ENCODE data around the gene SPOCD1.
A peak's percentile ranks its signal among the peaks of the same experiment; 100 is the strongest.

Gene SPOCD1

DNA sequence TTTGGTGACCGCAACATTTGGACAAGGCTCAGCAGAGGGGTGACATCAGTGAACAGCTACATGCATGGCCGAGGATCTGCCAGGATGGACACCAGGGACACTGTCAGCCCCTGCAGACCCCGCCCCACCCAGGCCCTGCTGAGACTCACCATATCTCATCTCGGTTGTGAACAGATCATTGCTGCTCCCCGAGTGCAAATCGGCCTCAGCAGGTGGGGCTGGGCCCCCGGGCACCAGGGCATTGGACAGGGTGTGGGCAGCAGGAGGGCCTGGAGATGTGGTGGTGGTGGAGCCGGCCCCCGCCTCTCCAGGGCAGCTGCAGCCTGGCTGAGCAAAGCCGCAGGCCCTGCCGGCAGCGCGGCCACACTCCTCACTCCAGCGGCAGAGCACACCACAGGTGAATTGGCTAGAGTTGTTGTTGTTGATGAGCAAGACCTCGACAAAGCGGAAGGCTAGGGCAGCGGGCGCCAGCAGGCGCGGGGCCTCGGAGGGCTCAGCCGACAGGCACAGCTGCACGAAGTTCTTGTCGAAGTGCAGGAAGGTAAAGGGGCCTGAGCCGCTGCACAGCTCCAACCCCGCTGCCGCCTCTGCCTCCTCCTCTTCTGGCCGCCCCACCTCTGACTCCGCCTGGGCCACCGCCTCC, 59.9 kb downstream of the SPOCD1 start:
- no peak for DNase-seq (ENCODE audit: low read depth)

DNA sequence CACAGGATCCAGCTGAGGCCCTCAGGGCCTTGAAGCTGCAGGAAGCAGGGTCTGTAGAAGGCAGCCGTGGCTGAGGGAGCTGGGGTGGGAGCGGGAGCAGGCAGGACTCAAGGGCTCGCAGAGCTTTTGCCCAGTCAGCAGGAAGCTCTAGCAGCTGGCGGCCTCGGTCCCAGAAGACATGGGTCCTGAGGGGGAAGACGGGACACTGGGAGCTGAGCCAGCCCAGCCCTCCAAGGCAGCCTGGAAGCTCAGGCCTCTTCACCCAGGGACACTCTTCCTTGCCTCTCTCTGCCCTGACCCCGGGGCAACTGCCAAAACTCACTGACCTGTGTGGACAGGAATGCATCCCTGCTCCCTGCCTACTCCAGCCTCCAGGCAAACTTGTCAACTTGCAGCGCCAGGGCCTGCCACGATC, 60.6 kb downstream of the SPOCD1 start:
- peak; percentile 26 for DNase-seq (ENCODE audit: low read depth)

DNA sequence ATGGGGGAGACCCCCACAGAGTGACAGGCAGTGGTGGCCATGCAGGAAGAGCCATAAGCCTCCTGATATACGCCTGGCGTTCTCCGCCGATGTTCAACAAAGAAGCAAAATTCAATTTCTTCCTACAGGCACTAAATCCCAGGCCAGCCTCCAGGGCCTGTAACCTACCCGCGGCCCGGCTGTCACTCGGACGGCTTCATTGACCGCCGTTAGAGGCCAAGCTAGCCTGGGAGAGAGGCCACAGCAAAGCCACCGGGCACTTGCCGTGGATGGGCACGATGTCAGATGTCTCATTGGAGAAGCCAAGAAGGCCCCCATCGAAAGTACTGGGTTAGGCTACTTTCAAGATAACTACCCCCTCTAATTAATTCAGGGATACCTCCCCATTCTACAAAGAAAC, 61.4 kb downstream of the SPOCD1 start:
- DNase-seq (ENCODE audit: low read depth) = no peak

DNA sequence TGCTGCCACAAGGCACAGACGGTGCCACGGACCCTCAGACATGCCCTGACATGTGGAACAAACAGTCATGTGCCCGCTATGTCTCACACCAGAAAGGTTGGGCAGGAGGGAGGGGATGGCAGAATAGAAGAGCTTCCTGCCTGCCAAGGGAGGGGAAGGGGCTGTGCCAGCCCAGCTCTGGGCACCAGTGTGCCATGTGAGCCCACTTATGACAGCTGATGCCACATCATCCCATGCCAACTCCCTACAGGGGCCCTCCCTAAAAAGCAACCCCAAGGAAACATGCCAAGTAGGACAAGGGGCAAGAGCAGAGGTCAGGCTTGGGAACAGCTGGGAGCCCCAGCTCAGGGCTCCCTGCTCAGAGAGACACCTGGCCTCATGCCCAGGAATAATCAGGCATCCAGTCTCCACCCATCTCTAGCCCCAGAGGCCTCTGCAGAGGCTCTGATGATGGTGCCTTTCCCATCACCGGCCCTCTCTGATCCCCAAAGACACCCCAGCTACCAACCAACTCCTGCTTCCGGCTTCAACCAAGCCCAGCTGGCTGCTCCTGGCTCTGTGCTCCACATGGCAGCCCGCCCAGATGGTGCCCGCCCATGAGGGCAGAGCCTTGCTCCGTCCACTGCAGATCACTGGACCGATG, 62.0 kb downstream of the SPOCD1 start:
- peak; percentile 60 for DNase-seq (ENCODE audit: low read depth)

DNA sequence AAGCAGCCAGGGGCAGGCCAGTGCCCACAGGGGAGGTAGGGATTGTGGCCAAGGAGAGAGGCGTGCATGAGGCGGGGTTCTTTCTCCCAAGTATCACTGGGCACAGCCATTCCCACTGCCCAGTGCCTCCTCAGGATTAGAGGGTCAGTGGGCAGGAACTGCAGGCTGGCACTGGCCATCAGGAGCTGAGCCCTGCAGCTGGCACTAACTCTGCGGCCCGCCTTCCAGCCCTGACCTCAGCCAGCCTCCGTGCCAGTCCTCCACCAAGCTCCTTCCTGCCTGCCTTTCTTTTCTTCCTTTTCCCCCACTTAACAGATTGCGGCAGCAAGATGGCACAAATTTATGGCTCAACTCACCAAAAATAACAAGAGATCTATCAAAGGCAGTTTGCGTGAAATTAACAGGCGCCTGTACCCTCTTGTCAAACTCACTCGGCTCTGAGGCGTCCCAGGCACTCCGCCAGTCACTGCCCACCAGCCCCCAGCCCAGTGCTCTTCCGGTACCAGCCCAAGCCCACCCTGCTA, 62.8 kb downstream of the SPOCD1 start:
- DNase-seq (ENCODE audit: low read depth) = no peak

DNA sequence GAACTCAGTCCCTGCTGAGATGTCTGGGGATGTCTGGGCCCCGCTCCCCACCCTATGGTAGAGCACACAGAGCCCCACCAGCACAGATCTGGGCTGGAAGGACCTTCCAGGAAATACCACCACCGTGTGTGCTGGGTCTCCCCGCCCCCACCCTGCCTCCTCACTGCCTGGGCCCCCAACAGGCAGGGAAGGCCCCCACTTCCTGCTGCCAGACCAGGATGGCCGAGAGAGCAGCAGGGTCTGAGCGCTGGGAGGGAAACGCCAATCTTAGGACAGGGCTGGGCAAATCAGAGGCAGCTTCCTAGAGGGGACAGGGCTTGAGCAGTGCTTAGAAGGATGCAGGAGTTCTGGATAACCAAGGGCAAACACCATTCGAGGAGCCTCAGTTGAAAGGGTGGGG, 63.6 kb downstream of the SPOCD1 start:
- no peak for DNase-seq (ENCODE audit: low read depth)

DNA sequence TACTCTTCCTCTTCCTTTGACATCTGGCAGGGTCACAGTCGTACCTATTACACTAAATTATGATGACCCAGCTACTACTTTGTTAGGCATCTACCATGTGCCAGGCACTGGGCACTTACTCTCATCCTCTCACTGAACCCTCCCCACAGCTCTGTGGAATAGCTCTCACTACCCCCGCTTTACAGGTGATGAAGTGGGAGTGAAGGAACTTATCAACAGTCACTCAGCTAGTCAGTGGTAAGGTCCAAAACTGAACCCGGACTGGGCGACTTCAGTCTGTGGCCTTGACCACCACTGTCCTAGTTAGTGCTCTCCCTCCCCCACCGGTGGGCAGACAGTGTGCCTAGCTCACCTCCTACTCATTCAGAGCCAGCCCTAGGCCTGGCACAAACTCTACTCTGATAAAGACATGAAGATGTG, 64.0 kb downstream of the SPOCD1 start:
- no peak for DNase-seq (ENCODE audit: low read depth)

DNA sequence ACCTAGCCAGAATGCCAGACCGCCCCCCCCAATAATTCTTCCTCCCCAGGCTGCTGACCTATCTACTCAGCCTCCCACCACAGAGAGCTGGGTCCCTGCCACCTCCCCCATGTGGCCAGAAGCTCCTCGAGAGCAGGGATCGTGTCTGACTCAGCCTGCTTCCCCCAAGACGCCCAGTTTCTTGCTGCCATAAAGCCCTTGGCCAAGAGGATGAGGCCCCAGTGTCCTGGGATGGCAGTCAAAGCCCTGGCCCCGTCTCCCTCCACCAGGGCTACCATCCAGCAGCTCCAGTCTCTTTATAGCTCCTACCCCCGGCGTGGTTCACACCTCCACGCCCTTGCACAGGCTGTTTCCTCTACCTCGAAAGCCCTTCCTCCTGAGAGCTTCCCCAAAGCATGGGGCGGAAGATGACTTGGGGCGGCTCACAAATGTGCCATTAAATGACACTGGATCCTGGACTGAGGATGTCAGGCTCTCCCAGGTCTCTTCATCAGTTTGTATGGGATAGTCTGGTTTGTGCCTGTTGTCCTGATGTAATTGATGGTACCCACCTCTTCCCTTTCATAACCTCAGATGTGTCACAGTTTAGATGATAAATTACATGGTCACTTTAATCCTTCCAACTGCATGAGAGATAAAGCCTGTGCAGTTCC, 64.8 kb downstream of the SPOCD1 start:
- DNase-seq (ENCODE audit: low read depth) = no peak

DNA sequence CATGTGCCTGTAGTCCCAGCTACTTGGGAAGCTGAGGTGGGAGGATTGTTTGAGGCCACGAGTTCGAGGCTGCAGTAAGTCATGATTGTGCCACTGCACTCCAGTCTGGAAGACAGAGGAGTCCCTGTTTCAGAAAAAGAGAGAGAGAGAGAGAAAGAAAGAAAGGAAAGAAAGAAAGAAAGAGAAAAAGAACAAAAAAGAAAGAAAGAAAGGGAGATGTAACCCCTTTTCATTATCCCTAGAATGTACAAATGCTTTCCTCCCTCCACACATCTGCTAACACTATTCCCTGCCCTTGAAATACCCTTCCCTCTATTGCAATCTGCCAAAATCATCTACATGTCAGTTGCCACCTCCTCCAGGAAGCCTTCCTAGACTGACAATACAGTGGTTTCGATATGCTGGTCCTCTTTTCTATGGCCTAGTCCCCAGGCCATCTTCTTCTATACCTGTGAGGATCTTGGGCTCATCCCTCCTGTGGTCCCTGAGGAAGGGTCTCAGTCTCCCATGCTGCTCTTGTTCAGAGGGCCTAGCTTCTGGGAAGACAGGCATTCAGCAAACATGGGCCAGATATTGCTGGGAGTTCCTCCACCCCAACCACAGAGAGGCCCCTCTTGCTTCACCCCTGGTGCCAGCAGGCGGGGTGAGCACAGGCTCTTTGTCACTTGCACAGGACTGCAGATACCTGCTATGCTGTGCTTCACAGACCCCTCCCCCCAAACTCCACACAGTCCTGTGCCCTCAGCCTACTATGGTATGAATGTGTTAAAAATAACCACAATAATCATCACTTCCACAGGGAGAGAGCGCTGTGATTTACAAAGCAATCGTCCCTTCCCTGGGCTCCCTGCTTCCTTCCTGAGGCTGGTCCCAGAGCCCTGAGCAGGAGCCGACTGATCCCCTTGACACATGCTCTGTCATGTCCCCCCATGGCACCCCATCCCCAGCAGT, 65.8 kb downstream of the SPOCD1 start:
- no peak for DNase-seq (ENCODE audit: low read depth)

DNA sequence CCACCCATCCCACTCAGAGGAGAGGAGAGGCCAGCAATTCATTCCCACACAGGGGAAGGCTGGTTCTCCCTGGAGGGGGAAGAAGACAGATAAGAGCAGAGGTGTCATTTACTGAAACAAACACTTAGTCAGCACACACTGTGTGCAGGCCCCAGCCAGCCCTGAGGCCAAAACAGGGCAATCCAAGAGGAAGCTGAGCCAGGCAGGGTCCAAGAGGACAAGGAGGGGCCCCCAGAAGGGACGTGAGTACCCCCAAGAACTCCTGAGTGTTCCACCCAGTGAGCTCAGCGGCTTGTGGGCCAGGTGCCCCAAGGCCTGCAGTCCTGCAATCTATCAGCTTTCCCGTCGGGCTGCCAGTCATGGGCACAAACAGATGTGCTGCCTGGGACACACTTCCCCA, 67.5 kb downstream of the SPOCD1 start:
- DNase-seq (ENCODE audit: low read depth) = no peak

DNA sequence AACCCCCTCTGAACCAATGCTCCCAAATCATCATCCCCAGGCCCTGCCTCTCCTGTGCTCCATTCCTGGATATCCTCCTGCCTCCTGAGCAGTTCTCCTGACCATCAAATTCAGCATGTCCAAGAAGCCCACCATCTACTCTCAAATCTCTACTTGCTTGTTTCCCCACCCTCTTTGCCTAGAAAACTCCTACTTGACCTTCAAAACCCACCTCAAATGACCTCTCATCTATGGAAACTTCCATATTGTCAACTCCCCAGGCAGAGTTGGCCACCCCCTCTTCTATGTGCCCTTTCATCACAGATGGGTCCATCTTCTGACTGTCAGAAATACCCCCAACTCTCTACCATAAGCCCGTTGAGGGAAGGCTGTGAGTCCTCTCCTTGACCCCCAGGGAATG, 68.5 kb downstream of the SPOCD1 start:
- DNase-seq (ENCODE audit: low read depth) = no peak

DNA sequence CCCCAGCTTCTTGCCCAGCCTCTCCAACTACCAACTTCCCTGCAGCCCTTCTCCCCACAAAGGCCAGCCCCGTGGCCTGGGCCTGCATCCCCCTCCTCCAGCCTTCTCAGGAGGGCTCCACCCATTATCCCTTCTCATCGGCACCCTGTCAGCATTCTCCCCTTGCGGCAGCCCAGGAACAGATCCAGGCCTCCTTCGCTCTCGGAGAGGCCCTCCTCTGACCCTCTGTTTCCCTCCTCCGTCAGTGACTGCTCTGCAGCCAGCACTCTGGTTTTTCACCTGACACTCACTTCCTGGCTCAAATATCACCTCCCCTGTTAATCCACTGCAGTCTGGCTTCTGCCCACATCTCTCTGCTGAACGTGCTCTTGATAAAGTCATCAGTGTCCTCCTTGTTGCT, 69.1 kb downstream of the SPOCD1 start:
- no peak for DNase-seq (ENCODE audit: low read depth)

DNA sequence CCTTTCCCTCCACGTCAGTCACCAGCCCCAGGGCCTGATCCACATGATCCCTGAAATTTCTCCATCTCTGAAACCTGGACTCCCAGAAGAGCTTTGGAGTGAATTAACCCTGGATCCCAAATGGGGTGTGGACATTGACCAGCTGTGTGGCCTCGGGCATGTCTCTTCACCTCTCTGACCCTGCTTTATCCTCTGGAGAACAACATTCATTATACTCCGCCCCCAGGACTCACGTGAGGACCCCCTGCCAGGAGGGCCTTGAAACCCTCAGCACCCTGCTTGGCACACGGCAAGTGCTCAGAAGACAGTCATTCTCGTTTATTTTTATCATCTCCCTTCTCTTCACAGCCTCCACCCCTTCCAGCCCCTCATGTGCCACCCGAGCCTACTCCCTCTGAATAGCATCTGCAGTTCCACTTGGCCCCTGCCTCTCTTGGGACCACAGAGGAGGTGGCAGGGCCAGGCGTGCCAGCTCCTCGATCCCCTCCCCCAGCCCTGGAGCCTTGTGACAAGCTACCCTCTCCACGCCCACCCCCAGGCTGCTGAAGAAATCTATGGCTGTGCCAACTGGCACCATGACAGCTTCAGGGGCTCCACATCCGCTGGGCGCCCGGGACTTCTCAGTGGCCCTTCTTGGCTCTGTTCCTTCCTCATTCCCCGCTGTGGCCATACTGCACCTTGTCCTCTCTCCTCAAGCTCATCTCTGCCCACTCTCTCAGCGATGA, 69.7 kb downstream of the SPOCD1 start:
- no peak for DNase-seq (ENCODE audit: low read depth)

DNA sequence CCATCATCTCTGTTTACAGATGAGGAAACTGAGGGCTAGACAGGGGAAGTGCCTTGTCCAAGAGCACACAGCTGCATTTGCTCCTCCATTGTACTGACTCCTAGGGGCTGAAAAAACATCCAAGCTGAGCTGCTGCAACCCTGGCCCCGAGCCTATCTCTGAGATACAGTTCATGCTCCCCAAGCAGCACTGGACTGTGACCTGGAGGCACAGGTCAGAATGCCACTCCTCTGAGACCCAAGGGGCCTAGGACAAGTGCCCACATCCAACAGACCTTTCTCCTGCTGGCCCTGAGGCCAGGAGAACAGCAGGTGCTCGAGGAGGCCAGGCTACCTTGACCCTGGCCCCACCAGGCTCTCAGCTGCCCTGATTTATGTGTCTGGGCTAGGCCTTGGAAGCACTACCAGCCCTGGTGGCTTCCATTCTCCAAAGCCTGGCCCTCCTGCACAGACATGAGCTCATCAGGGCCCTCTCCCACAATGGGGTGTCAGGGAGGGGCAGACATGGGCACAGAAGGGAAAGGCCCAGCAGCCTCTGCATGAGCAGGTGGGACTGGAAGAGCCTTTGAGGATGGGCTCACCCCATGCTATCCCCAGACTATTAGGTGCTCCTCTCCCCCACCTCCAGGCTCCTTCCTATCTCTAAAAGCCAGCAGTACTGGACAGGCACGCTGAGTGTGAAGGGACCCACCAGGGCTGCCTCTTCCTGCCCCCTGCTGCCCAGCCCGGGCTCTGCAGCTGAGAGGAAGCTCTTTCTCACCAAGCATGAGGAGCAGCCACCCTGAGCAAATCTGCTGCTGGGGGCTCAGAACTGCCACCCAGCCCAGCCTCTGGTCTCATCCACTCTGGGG, 70.5 kb downstream of the SPOCD1 start:
- DNase-seq (ENCODE audit: low read depth) = peak; percentile 34

DNA sequence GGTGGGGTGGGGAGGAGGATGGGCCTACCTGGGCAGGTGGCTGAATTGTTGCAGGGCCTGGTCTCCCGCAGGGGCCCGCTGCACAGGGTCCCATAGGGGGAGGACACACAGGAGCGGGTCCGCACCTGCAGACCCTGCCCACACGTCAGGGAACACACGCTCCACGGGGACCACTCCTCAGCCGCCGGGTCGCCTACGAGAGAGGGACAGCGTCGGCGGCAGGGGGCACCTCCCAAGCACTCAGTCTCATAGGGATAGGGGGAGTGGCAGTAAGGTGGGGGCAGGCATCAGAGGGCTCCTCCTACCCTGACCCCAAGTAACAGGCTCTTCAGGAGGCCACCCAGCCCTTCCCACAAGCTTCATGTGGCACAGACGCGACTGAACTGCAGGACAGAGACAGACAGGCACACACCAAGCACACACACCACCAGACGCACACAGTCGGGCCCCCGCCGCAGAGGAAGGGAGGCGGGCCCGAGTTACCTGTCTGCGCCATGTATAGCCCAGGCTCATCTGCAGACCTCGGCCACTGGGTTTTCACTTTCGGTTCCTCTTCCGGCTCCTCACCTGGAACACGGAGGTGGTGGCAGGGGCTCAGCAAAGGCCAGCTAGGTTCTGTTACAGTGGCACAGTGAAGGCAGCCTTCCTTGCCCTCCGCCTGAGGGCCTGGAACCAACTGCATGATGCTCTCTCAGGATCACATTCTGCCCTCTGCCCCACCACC, 71.5 kb downstream of the SPOCD1 start:
- no peak for DNase-seq (ENCODE audit: low read depth)

DNA sequence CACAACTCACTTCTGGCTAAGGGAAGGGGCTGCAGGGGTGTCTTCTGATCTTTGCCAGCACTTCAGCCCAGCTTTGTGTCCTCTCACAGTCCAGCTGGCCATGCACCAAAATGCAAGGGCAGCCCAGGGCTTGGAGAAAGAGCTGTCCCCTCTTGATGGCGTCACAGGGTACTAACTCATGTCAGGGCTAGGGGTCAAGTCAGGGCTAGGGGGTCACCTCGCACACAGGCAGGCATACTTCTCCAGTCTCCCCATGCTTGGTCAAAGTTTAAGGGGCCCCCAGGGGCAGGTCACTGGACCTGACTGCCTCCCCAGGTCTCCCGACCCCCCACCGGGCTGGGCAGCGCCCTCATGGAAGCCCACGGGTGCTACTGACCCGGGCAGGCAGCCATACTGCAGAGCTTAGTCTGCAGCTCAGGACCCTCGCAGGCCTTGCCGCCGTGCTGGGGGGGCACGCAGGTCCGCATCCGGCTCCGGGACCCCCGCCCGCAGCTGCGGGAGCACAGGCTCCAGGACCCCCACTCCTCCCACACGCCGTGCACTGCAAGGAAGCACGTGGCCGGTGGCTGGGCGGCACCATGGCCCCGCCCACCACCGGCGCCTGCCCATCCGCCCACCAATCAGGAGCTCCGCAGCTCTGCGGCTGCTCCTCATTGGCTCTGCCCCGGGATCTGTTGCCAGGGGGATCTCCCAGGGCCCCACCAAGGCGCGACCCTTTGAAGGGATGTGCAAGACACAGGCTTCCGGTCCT, 73.2 kb downstream of the SPOCD1 start:
- DNase-seq (ENCODE audit: low read depth) = no peak
